Mesenchymal stem cell (in vitro differentiated cells and primary cell): ENCODE measurements around the gene MGMT.

Experiments used
- DNase-seq: peaks from one replicate; pipeline ENCODE4 v3.0.0-alpha.2; 2013
- H2AFZ ChIP-seq: one replicate; pipeline ENCODE4 v1.6.1; 2013; ENCODE audit warnings: low read depth, mild to moderate bottlenecking, control low read depth, inconsistent platforms, low read length, moderate library complexity
- H2AK5ac ChIP-seq: 2 replicates; pipeline ENCODE4 v1.6.1; 2013; ENCODE audit warnings: low read length, moderate library complexity, mild to moderate bottlenecking, inconsistent platforms; ENCODE audit not compliant: severe bottlenecking
- H2BK120ac ChIP-seq: one replicate; pipeline ENCODE4 v1.6.1; 2013; ENCODE audit warnings: low read depth, mild to moderate bottlenecking, inconsistent platforms, low read length, moderate library complexity
- H2BK12ac ChIP-seq, 2 experiments: one replicate each; pipeline ENCODE4 v1.6.1; 2013; ENCODE audit warnings: inconsistent platforms in 2 of 2, low read length in 2 of 2, mild to moderate bottlenecking in 2 of 2, moderate library complexity in 2 of 2, control low read depth in 1 of 2
- H2BK15ac ChIP-seq: one replicate; pipeline ENCODE4 v1.6.1; 2013; ENCODE audit warnings: mild to moderate bottlenecking, low read depth, inconsistent platforms; ENCODE audit not compliant: poor library complexity, severe bottlenecking
- H2BK5ac ChIP-seq: 2 replicates; pipeline ENCODE4 v1.6.1; 2013; ENCODE audit warnings: low read depth, mild to moderate bottlenecking, low read length, control low read depth, inconsistent platforms; ENCODE audit not compliant: poor library complexity, severe bottlenecking
- H3K14ac ChIP-seq, 2 experiments: one replicate each; pipeline ENCODE4 v1.6.1; 2013; ENCODE audit warnings: inconsistent platforms in 2 of 2, low read length in 2 of 2, control low read depth in 1 of 2, mild to moderate bottlenecking in 1 of 2, moderate library complexity in 1 of 2
- H3K18ac ChIP-seq, 2 experiments: one replicate each; pipeline ENCODE4 v1.6.1; 2013; ENCODE audit warnings: inconsistent platforms in 2 of 2, low read length in 2 of 2, control low read depth in 1 of 2, low read depth in 1 of 2, mild to moderate bottlenecking in 1 of 2
- H3K23ac ChIP-seq, 2 experiments: one replicate each; pipeline ENCODE4 v1.6.1; 2013; ENCODE audit warnings: inconsistent platforms in 2 of 2, low read length in 2 of 2, mild to moderate bottlenecking in 2 of 2, moderate library complexity in 2 of 2, control low read depth in 1 of 2
- H3K27ac ChIP-seq: 2 replicates; pipeline ENCODE4 v1.5.1; 2013; ENCODE audit warnings: mild to moderate bottlenecking, moderate library complexity, low read length, control low read depth, inconsistent platforms; ENCODE audit not compliant: poor library complexity, severe bottlenecking
- H3K27me3 ChIP-seq, 2 experiments: 2 replicates each; pipeline versions ENCODE4 v1.6.1 to v1.7.0; 2013; ENCODE audit warnings: low read length in 2 of 2, mild to moderate bottlenecking in 2 of 2, moderate library complexity in 2 of 2, control low read depth in 1 of 2, inconsistent platforms in 1 of 2; ENCODE audit not compliant: control insufficient read depth in 1 of 2, insufficient read depth in 1 of 2
- H3K36me3 ChIP-seq, 2 experiments: 2 replicates each; pipeline versions ENCODE4 v1.6.1 to v1.7.0; 2013; ENCODE audit warnings: low read length in 2 of 2, control low read depth in 1 of 2, inconsistent platforms in 1 of 2, low read depth in 1 of 2, mild to moderate bottlenecking in 1 of 2; ENCODE audit not compliant: insufficient read depth in 2 of 2, control insufficient read depth in 1 of 2
- H3K4ac ChIP-seq, 2 experiments: one replicate each; pipeline ENCODE4 v1.6.1; 2013; ENCODE audit warnings: inconsistent platforms in 2 of 2, low read length in 2 of 2, mild to moderate bottlenecking in 2 of 2, moderate library complexity in 2 of 2, control low read depth in 1 of 2, low read depth in 1 of 2
- H3K4me1 ChIP-seq: 2 replicates; pipeline ENCODE4 v1.6.1; 2013; ENCODE audit warnings: low read depth, low read length, control low read depth; ENCODE audit not compliant: control insufficient read depth, insufficient read depth
- H3K4me2 ChIP-seq: 2 replicates; pipeline ENCODE4 v1.6.1; 2013; ENCODE audit warnings: low read length, mild to moderate bottlenecking, inconsistent platforms; ENCODE audit not compliant: poor library complexity, severe bottlenecking
- H3K4me3 ChIP-seq, 2 experiments: 2 replicates each; pipeline versions ENCODE4 v1.5.1 to v1.7.0; 2013; ENCODE audit warnings: low read length in 2 of 2, mild to moderate bottlenecking in 2 of 2, control low read depth in 1 of 2, low read depth in 1 of 2; ENCODE audit not compliant: insufficient read depth in 1 of 2
- H3K79me1 ChIP-seq: replicated peaks from 2 replicates; pipeline ENCODE4 v1.6.1; 2013; ENCODE audit warnings: mild to moderate bottlenecking, control low read depth, low read length, inconsistent platforms; ENCODE audit not compliant: poor library complexity, severe bottlenecking
- H3K9ac ChIP-seq: 2 replicates; pipeline ENCODE4 v1.7.0; 2013; ENCODE audit warnings: mild to moderate bottlenecking, low read length, moderate library complexity
- H3K9me3 ChIP-seq: 2 replicates; pipeline ENCODE4 v1.7.0; 2013; ENCODE audit warnings: mild to moderate bottlenecking, low read length; ENCODE audit not compliant: control insufficient read depth
- H4K8ac ChIP-seq: one replicate; pipeline ENCODE4 v1.6.1; 2013; ENCODE audit warnings: inconsistent platforms, mild to moderate bottlenecking, low read length, moderate library complexity
- H4K91ac ChIP-seq: one replicate; pipeline ENCODE4 v1.6.1; 2013; ENCODE audit warnings: mild to moderate bottlenecking, low read length, inconsistent platforms
- WGBS: methylation state at CpG from one replicate; pipeline ENCODE4 v1.1.7; 2013; ENCODE audit warnings: mixed read lengths; 5-methylcytosine and 5-hydroxymethylcytosine counted together

Gene MGMT

DNA sequence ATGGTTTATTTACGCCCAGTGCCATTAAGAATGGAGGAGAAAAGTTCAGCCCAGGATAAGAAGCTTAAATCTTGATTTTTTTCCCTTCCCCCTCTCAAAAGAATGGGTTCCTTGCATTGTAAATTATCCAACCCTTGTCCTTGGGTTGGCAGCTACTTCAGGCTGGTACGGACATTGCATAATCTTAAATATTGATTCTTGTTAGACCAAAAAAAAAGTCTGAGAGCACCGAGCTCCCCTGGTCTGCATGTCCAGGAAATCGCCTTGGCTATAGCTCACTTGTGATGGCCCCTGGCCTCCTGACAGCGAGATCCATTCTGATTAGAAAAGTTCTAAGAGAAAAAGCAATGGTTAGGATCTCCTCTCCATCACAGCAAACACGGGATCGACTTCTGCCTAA, 345.4 kb downstream of the MGMT start:
- no peak overlapping the region for H3K23ac ChIP-seq
- peaks cover 0 to 6% of the 10 kb centered on the region in 2 experiments for H3K27me3 ChIP-seq
- H3K36me3 ChIP-seq: no peaks in the 10 kb centered on the region
- H3K9me3 ChIP-seq: no peaks in the 10 kb centered on the region
- no peak overlapping the region for H3K14ac ChIP-seq
- H4K8ac ChIP-seq: no peak overlapping the region
- no peak overlapping the region for H2BK120ac ChIP-seq
- H3K4me3 ChIP-seq: no peak overlapping the region
- H2AK5ac ChIP-seq: no peak overlapping the region
- no peak overlapping the region for H2BK12ac ChIP-seq
- no peak overlapping the region for H3K18ac ChIP-seq
- no peak overlapping the region for H2AFZ ChIP-seq
- no peaks in the 10 kb centered on the region for H3K79me1 ChIP-seq
- H3K4me2 ChIP-seq: no peak overlapping the region
- no peaks in the 10 kb centered on the region for H3K4me1 ChIP-seq
- DNase-seq: no peak
- H3K9ac ChIP-seq: no peak overlapping the region
- no peak overlapping the region for H2BK5ac ChIP-seq
- WGBS: 68% methylated on average over 7 of the region's 7 CpGs
- no peak overlapping the region for H3K27ac ChIP-seq
- no peak overlapping the region for H2BK15ac ChIP-seq
- no peak overlapping the region for H3K4ac ChIP-seq
- no peak overlapping the region for H4K91ac ChIP-seq

DNA sequence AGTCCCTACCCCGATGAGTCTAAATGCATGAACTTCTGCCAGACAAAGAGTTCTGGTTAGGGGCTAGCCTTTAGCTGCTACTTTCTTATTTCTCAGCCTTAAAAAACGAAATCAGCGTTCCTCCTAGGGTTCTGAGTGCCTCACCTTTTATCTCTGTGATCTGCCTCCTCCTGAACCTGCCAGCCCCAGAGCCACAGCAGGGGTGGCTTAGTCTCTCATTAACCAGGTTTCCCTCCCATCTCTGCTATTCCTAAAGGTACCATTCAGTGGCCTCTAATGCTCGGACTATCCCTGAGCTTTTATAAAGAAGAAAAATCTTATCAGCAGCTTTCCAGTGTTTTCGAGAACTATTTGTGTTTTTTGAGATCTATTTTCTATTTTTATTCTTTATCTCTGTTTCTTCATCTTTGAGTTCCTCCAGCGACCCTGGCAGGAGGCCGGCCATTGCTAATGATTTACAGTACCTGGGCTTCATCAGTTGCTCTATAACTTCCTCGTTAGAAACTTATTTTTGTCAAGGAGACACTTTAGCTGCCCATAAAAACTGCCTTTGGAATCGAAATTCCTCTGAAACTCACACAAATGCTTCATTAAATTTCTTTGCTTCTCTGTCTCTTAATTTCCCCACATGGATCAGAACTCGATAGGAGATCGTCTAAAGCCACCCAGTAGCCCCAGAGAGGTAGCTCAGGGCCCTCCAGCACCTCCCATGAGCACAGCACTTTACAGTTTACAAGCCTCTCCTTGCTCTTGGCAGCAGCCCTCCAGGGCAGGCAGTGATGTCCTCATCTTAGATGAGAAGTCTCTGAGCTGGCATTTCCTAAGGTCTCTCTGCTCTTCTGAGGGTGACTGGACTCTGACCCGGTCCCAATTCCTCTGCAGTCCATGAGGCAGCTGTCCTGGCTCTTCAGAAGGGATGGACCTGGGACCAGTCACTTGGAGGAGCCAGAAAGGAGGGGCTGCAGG, 347.9 kb downstream of the MGMT start:
- no peaks in the 10 kb centered on the region for H3K9me3 ChIP-seq
- H3K27me3 ChIP-seq: peaks cover 0 to 6% of the 10 kb centered on the region in 2 experiments
- no peak overlapping the region for H3K14ac ChIP-seq
- no peak overlapping the region for H2AK5ac ChIP-seq
- no peak overlapping the region for H3K4me3 ChIP-seq
- no peak overlapping the region for H3K4ac ChIP-seq
- no peak overlapping the region for H3K27ac ChIP-seq
- no peak overlapping the region for H2BK120ac ChIP-seq
- no peak overlapping the region for H3K4me2 ChIP-seq
- no peak overlapping the region for H3K9ac ChIP-seq
- no peaks in the 10 kb centered on the region for H3K4me1 ChIP-seq
- no peak for DNase-seq
- no peak overlapping the region for H2AFZ ChIP-seq
- H2BK5ac ChIP-seq: no peak overlapping the region
- H3K36me3 ChIP-seq: no peaks in the 10 kb centered on the region
- H4K8ac ChIP-seq: no peak overlapping the region
- WGBS: 59% methylated on average over 11 of the region's 12 CpGs
- H3K79me1 ChIP-seq: no peaks in the 10 kb centered on the region
- H3K23ac ChIP-seq: no peak overlapping the region
- no peak overlapping the region for H2BK15ac ChIP-seq
- H4K91ac ChIP-seq: no peak overlapping the region
- no peak overlapping the region for H3K18ac ChIP-seq
- H2BK12ac ChIP-seq: no peak overlapping the region

DNA sequence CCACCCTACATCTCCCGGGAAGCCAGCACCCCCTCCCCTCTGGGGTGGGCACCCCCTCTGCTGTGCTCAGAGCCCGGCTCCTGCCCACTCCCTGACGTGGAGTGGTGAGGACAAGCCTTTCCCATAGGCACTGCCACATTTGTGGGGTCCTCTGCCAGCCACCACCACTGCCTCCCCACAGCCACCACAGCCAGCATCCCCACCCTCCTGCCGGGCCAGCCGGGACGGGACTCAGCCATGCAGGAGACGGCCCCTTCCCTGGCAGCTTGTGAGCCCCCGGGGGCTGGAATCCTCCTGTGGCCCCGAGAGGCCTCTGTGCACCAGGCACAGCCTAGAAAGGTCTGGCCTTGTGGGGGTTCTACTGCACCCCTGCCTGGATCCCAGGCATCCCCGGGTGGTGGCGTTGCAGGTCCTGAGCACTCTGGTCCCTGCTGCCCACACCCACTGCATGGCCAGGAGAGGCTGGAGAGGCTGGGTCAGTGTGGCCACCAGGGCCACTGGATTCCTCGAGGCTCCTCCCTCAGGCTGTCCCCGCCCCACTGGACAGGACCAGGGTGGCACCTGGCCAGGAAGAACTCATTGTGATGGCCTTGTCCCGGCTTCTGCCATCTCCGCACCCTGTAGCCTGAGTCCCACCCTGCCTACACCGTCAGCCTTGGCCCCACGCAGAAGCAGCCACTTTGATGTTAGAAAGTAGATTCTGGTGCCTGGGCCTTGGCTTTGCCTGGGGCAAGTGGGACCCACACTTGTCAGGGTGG, 349.0 kb downstream of the MGMT start:
- Histone ChIP-seq H3K23ac (no peak overlapping the region), H3K14ac (no peak overlapping the region), H3K79me1 (no peaks in the 10 kb centered on the region), H2BK5ac (no peak overlapping the region), H2BK120ac (no peak overlapping the region), H3K4me1 (no peaks in the 10 kb centered on the region), H3K9ac (no peak overlapping the region), H3K4ac (no peak overlapping the region), H3K4me2 (no peak overlapping the region), H3K36me3 (no peaks in the 10 kb centered on the region), H3K27me3 (peaks cover 0 to 6% of the 10 kb centered on the region in 2 experiments), H4K91ac (no peak overlapping the region), H2BK15ac (no peak overlapping the region), H4K8ac (no peak overlapping the region), H3K9me3 (no peaks in the 10 kb centered on the region), H2AK5ac (no peak overlapping the region), H3K18ac (no peak overlapping the region), H3K4me3 (no peak overlapping the region), H2BK12ac (no peak overlapping the region), H3K27ac (no peak overlapping the region), H2AFZ (no peak overlapping the region)
- no peak for DNase-seq
- whole genome bisulfite sequencing: 84% methylated on average over 17 of the region's 17 CpGs

DNA sequence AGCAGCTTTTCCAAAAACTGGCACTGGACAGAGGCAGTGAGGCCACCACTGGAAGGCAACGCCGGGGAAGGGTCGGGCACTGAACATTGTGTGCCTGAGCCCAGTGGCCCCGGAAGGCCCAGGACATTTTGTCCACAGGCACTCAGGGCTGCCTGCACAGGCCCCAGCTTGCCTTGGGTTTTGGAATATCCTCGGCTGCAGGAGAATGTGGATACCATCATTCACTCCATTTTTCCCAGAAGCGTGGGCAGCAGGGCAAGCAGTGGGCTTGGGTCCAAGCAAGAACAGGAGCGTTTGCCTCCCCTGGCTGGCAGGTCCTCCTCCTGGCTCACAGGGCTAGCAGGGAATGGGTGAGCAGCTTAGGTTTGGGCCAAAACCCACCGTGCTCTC, 349.6 kb downstream of the MGMT start:
- Histone ChIP-seq H3K14ac (no peak overlapping the region), H2BK120ac (no peak overlapping the region), H4K91ac (no peak overlapping the region), H2BK12ac (no peak overlapping the region), H3K4me2 (no peak overlapping the region), H3K27me3 (peaks cover 0 to under 1% of the 10 kb centered on the region in 2 experiments), H4K8ac (no peak overlapping the region), H3K4ac (no peak overlapping the region), H3K4me3 (no peak overlapping the region), H3K79me1 (no peaks in the 10 kb centered on the region), H3K4me1 (no peaks in the 10 kb centered on the region), H3K23ac (no peak overlapping the region), H3K27ac (no peak overlapping the region), H2BK5ac (no peak overlapping the region), H3K9ac (no peak overlapping the region), H2BK15ac (no peak overlapping the region), H2AK5ac (no peak overlapping the region), H3K18ac (no peak overlapping the region), H3K36me3 (no peaks in the 10 kb centered on the region), H2AFZ (no peak overlapping the region), H3K9me3 (no peaks in the 10 kb centered on the region)
- WGBS: 83% methylated on average over 8 of the region's 8 CpGs
- no peak for DNase-seq
